Prostate gland (tissue), 2 donors: Measurements from ENCODE around the gene ZNF254.

Experiments used
- CTCF ChIP-seq, 4 experiments: fragments of 200-600 bp in 2 of 4; fragments of 450-650 bp in 2 of 4; sonication (generic) in 2 of 4; IDR thresholded peaks; 1 replicate in 3 of 4; 2 replicates in 1 of 4; pipeline ENCODE4 v1.5.1; 2016 to 2019; ENCODE audit warnings: antibody characterized with exemption in 4 of 4, mild to moderate bottlenecking in 2 of 4, moderate library complexity in 2 of 4
- POLR2A ChIP-seq: fragments of 450-650 bp; IDR thresholded peaks from one replicate; pipeline ENCODE4 v1.6.1; 2016; ENCODE audit warnings: antibody characterized with exemption, mild to moderate bottlenecking

DNA sequence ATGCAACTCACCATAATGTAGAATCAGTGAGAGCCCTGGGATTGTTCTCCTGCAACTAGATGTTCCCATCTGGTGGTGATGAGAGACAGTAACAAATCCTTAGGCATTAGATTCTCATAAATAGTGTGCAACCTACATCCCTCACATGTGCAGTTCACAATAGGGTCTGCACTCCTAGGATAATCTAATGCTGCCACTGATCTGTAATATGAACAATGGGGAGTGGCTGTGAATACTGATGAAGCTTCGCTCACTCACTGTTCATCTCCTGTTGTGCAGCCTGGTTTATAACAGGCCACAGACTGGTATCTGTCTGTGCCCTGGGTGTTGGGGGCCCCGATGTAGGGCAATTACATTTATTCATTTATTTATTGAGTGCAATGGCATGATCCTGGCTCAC, 86.9 kb downstream of the ZNF254 start:
- TF ChIP-seq CTCF (IDR thresholded peaks at IDR 0.05): no peak
- no peak for TF ChIP-seq POLR2A
